Measurements from ENCODE around the gene NFX1.
A peak's percentile ranks its signal among the peaks of the same experiment; 100 is the strongest.

Gene NFX1

GRCh38 chr9:33290247-33291030 lies at the start of gene NFX1:
TSS of gene NFX1 (plus strand) at chr9:33290516. CDS start at chr9:33290573, 57 bp downstream.
- intact Hi-C loops (cut with DNase I), result loop anchor here (2.0 to 10.0 kb wide), 2 partner anchors 26 to 184 kb away; partner anchors contain the start of genes BAG1, CHMP5 and NOL6
- peak; percentile 90 to 99 (median 93) for DNase-seq

DNA sequence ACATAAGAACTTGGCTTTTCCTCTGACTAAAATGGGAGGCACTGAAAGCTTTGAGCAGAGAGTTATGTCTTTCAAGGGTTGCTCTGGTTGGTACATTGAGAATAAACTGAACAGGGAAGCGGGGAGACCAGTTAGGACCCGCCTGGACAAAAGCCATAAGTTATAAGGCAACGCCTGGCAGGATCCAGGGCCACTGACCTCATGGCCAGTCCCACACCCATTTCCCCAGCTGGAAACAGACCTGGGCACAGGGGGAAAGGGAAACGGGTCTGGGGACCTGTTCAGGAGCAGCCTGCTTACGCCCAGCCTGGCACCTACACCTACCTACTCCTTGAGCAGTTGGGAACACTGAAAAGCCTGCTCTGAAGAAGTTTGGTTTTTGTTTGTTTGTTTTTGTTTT lies 49.0 kb upstream of the NFX1 start:
- no peak for DNase-seq
- intact Hi-C loops (cut with DNase I), result no loop called here

DNA sequence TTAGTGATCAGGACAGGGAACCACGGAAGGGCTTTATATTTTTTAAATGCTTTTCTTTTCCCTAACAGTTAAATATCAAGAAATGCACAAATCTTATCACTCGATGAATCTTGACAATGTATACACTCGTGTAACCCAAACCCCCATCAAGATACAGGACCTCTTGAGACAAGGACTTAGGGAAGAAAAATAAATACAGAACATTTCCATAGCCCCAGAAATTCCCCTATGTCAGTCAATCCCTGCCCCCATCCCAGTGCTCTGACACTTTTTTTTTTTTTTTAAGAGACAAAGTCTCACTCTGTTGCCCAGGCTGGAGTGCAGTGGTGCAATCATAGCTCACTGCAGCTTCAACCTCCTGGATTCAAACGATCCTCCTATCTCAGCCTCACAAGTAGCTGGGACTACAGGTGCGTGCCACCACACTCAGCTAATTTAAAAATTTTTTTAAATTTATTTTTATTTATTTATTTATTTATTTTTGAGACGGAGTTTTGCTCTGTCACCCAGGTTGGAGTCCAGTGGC lies 47.6 kb upstream of the NFX1 start:
- intact Hi-C loops (cut with DNase I), result no loop called here
- no peak for DNase-seq

DNA sequence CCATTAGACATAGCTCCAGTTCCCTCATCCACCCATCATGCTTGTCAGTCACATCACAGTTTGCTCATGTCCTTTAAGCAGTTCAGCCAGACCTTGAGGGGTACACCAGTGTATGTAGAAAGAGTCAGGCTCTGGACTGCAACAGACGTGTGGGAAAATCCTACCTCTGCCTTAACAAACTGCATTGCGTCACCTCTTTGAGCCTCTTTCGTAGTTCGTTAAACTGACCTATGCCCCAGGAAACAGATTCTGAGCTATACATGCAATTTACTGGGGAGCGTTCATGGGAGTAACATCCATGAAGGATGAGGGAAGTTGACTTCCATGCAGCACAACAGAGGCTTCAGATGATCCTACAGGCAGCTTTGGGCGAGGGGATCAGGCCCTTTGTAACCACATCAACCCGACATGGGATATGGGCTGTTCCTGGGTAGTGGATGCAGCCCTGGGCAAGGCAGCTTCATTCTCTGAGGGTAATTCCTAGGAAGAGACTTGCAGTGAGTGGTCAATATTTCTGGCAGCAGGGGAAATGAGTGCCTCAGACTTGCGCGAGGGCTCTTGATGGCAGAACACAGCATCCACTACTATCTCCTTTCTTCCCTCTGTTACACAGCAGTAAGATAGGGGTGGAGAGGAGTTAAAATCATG lies 46.1 kb upstream of the NFX1 start:
- intact Hi-C loops (cut with DNase I), result no loop called here
- DNase-seq, result no peak

- no peak for DNase-seq
- intact Hi-C loops (cut with DNase I), result no loop called here
These were observed 45.0 kb upstream of the NFX1 start for GRCh38 chr9:33245341-33245740.

DNA sequence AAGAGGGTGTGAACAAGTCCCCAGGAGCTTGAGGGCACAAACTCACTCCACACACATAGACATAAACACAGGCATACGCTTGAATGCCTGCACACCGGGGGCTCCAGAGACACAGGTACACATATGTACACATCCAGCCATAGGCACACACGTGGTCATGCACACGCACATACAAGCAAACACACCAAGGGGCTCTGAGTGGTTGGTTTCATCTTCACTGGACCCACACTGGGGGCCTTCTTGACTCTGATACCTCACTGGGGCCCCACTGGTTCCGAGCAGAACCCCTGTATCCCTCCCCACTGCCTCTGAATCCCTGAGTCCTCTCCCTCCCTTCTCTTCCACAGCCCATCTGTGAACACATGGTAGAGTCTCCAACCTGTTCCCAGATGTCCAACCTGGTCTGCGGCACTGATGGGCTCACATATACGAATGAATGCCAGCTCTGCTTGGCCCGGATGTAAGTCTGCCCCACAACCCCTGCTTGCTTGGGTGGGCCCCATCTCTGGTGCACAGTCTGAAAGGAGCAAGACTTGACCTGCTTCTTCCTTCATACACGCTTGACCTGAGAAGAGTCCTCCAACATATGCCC lies 44.0 kb upstream of the NFX1 start:
- DNase-seq, result no peak

GRCh38 chr9:33248606-33249005 lies 41.7 kb upstream of the NFX1 start:
- intact Hi-C loops (cut with DNase I), result no loop called here
- no peak for DNase-seq

More for the DNA sequence above, 44.0 kb upstream of the NFX1 start:
- intact Hi-C loops (cut with DNase I), result no loop called here

DNA sequence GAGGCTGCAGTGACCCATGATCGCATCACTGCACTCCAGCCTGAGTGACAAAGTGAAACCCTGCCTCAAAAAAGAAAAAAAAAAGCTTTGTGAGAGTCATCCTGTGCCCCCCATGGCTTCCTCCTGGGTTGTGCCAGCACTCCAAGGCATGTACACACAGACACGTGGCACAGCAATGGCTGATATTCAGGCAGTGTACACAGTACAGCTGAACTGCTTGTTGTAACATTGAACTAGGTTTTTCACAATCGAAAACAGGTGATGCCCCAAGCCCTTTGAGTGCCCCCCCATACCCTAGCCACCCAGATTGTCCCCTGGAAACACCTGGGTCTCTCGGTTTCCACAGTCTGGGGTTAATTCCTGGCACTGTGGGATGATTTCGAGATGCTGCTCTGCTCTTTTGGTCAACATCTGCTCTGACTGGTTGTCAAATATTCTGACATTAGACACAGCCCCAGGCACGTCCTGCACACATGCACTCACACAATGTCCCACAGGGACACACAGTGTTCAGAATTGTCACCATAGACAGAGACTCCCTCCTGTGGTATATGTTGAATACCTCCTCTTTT lies 41.1 kb upstream of the NFX1 start:
- intact Hi-C loops (cut with DNase I), result no loop called here
- no peak for DNase-seq

DNA sequence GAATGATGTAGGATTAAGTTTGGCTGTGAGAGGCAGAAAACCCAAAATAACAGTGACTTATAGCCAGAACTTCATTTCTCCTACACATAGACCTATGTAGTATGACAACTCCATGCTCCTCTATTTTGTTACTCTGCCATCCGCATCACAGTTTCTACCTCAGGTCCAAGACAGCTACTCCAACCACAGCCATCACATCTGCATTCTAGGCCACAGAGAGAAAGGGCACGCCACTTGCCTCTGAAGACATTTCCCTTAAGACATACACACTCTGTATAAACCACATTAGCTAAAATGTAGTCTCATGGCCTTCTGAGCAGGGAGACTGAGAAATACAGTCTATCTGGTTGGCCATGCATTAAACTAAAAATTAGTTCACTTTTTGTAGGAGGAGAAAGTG lies 40.3 kb upstream of the NFX1 start:
- DNase-seq, result no peak
- intact Hi-C loops (cut with DNase I), result no loop called here

- intact Hi-C loops (cut with DNase I), result no loop called here
- DNase-seq, result no peak
These were observed 39.8 kb upstream of the NFX1 start for GRCh38 chr9:33250458-33250995.

DNA sequence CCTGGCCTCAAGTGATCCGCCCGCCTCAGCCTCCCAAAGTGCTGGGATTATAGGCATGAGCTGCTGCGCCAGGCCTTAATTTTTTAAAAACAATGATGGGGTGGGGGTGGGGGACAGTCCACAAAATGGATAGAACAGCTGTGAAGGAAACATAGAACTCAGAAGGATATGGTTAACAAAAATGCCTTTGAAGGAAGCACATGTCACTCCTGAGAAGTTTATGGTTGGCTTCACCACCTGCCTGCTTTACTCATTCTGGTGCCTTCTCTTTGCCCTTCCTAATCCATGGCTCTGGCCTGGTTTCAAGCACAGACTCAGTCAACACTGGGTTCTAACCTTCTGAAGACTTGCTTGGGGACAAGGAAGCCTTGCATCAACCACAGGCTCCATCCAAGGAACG lies 36.1 kb upstream of the NFX1 start:
- intact Hi-C loops (cut with DNase I), result no loop called here
- DNase-seq, result no peak

DNA sequence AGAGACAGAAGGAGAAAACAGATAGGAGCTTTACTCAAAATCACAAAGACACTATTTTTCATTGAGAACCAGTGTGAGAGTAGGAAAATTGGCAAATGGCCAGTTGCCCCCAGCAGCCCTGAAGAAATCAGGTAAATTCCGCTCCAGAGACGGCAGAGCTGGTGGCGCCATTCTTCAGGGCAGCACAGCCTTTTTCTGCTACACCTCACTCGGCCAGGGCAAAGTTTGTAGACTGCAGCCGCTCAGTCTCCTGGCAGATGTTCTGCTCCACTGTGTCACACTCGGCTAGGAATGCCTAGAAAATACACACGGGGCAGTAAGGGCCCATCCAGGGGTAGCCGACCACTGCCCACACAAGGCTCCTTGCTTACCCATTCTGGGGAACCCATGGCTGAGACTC lies 35.3 kb upstream of the NFX1 start:
- intact Hi-C loops (cut with DNase I), result no loop called here
- DNase-seq, result no peak

DNA sequence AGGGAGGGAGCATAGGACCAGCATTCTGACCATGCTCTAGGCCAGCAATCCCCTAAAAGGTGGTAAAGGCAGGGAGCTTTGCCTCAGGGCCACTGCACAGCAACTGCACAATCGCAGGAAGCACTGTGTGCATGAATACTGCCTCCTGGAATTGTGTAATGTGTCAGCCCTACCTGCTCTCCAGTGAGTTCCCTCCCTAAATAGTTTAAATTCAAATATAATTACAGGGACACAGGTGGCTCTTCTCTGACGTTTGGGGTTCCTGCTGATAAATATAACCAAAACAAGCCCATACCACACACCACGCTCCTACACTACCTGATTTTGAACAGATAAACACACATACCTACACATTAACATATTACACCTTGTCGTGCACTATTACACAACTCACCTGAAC lies 34.8 kb upstream of the NFX1 start:
- no peak for DNase-seq
- intact Hi-C loops (cut with DNase I), result no loop called here

GRCh38 chr9:33256236-33256635 lies 34.1 kb upstream of the NFX1 start:
- DNase-seq, result no peak
- intact Hi-C loops (cut with DNase I), result no loop called here

GRCh38 chr9:33257276-33257675 lies 33.0 kb upstream of the NFX1 start:
- no peak for DNase-seq
- intact Hi-C loops (cut with DNase I), result no loop called here

DNA sequence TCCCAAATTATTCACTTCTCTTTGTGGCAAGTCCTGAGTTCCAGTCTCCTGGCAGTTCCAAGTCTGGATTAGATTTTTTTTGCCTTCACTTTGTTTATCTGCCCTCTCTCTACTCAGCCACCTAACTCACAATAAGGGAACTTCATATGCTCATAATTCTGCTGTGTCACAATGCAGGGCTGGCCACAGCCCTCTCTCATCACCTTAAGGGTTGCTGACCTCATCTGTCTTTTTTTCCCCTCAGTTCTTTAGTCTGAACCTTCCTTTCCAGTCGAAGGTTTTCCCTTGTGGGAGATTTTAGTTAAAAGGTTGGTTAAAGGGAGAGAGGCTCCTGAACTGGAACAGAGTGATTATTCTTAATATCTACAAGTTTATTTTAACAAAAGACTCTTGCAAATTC lies 29.9 kb upstream of the NFX1 start:
- intact Hi-C loops (cut with DNase I), result loop anchor here (5.0 kb wide), 1 partner anchor 93 kb away; the partner anchor contains the start of gene B4GALT1

GRCh38 chr9:33263131-33264002 lies 26.9 kb upstream of the NFX1 start:
- peak in 2 of 10 donors; percentile 11 to 82 for DNase-seq
- intact Hi-C loops (cut with DNase I), result loop anchor here (2.0 to 5.0 kb wide), 2 partner anchors 27 to 96 kb away; partner anchors contain the start of genes B4GALT1 and NFX1

More for the DNA sequence above, 29.9 kb upstream of the NFX1 start:
- no peak for DNase-seq

GRCh38 chr9:33264003-33264472 lies 26.3 kb upstream of the NFX1 start:
- DNase-seq, result peak in 7 of 10 donors; percentile 14 to 91 (median 42)
- intact Hi-C loops (cut with DNase I), result loop anchor here (2.0 to 5.0 kb wide), 2 partner anchors 27 to 97 kb away; partner anchors contain the start of genes B4GALT1 and NFX1

All from posterior cingulate gyrus (tissue), 11 donors.